ENCODE results near the gene LCP2. TPM values are rescaled to one million over a fixed set of nuclear protein-coding genes. Genes with fewer than 3 reads are reported as not detected.

LCP2 gene
- total and polyA plus RNA-seq, 2 donors (not counting 1 experiment from before 2014, with no cell fraction given) = 11.7 to 13.9 TPM

DNA sequence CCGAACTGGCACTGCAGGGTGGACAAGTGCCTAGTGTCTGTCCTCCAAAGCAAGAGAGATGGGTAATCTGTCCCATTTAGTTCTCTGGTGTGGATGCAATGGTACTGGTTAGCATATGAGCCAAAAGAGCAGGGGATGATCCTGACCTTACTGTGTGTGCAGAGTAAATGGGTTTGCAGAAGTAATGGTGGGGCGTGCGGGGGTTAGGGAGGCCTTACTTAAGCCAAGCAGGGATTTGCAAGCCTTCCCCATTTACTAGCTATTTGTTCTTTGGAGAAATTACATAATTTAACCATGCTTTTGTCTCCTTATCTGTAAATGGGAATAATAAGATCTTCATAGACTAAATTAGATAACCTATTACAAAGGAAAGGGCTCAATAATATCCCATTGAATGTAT, 19.9 kb upstream of the LCP2 start:
- Histone ChIP-seq H3K79me2 (ENCODE audit: control insufficient read depth, insufficient read depth, low read length) (no peaks in the 10 kb centered on the region), H2AFZ (ENCODE audit: insufficient read depth, low read depth, low read length, poor library complexity, severe bottlenecking) (no peak overlapping the region), H3K36me3 (replicated peaks in 1 of 2; ENCODE audit: control extremely low read depth in 1 of 2, control insufficient read depth in 1 of 2, extremely low read depth in 1 of 2, insufficient read depth in 2 of 2, low read length in 1 of 2) (no peaks in the 10 kb centered on the region), H3K4me2 (replicated peaks; ENCODE audit: low read depth, low read length, poor library complexity, severe bottlenecking) (no peak overlapping the region), H3K4me3 (ENCODE audit: control extremely low read depth in 1 of 5, extremely low read depth in 1 of 5, insufficient read depth in 1 of 5, low read depth in 2 of 5, low read length in 4 of 5) (no peak overlapping the region), H4K20me1 (ENCODE audit: control insufficient read depth, insufficient read depth, low read length, poor library complexity, severe bottlenecking) (no peaks in the 10 kb centered on the region), H3K27ac (ENCODE audit: low read length in 2 of 2) (no peak overlapping the region), H3K9me3 (ENCODE audit: control extremely low read depth in 1 of 3, control insufficient read depth in 2 of 3, insufficient read depth in 1 of 3, low read length in 2 of 3) (no peaks in the 10 kb centered on the region), H3K9ac (ENCODE audit: low read length) (no peak overlapping the region), H3K27me3 (replicated peaks in 1 of 4; ENCODE audit: control extremely low read depth in 1 of 4, control insufficient read depth in 3 of 4, insufficient read depth in 4 of 4, low read length in 3 of 4) (no peaks in the 10 kb centered on the region), H3K4me1 (ENCODE audit: control insufficient read depth in 2 of 2, insufficient read depth in 2 of 2, low read length in 2 of 2) (peaks cover 5 to 12% of the 10 kb centered on the region in 2 donors)
- H3K27me3 Mint-ChIP-seq = peaks cover 1% of the 10 kb centered on the region
- POLR2A ChIA-PET = no interaction called here
- intact Hi-C loops (cut with micrococcal nuclease) = no loop called here
- DNase-seq (no peak), ATAC-seq (ENCODE audit: low read depth) (no peak)
- no peak overlapping the region for H3K27ac Mint-ChIP-seq
- TF ChIP-seq, protein P1, sequence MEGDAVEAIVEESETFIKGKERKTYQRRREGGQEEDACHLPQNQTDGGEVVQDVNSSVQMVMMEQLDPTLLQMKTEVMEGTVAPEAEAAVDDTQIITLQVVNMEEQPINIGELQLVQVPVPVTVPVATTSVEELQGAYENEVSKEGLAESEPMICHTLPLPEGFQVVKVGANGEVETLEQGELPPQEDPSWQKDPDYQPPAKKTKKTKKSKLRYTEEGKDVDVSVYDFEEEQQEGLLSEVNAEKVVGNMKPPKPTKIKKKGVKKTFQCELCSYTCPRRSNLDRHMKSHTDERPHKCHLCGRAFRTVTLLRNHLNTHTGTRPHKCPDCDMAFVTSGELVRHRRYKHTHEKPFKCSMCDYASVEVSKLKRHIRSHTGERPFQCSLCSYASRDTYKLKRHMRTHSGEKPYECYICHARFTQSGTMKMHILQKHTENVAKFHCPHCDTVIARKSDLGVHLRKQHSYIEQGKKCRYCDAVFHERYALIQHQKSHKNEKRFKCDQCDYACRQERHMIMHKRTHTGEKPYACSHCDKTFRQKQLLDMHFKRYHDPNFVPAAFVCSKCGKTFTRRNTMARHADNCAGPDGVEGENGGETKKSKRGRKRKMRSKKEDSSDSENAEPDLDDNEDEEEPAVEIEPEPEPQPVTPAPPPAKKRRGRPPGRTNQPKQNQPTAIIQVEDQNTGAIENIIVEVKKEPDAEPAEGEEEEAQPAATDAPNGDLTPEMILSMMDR (IDR thresholded peaks at IDR 0.05) = no peak
- TF ChIP-seq EZH2 (IDR thresholded peaks at IDR 0.05; ENCODE audit: borderline replicate concordance, insufficient read depth, low read depth, low read length, poor library complexity, severe bottlenecking) = no peak
- H3K9me3 Mint-ChIP-seq (ENCODE audit: insufficient read depth) = no peaks in the 10 kb centered on the region
- H3K4me1 Mint-ChIP-seq = peaks cover 7% of the 10 kb centered on the region
- H3K4me3 Mint-ChIP-seq = no peak overlapping the region
- CTCF ChIA-PET = interaction anchor here (1.1 to 2.2 kb wide), 2 partner anchors 43 to 51 kb away, joined by 3 to 5 read pairs; no protein-coding TSS in a partner anchor
- WGBS (ENCODE audit: insufficient coverage) = 100% methylated on average over 1 of the region's 3 CpGs

DNA sequence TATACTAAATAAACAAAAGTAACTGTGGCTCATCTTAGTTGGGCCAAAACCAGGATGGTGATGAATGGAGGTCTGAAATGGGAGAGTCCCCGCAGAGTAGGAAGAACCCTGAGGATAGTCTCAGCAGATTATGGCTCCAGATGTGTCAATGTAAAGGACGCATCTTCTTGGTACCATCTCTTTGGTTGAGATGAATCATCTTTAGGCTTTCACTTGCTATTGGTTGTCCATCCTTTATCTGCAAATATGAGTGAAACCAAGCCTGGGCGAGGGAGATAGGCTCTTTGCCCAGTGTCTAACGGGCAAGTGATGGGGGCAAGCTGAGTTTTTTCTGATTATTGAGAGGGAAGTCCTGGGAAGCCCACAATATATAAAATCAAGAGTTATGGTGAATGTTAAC, 19.4 kb upstream of the LCP2 start:
- Mint-ChIP-seq H3K9me3 (ENCODE audit: insufficient read depth) (no peaks in the 10 kb centered on the region), H3K4me3 (no peak overlapping the region), H3K4me1 (peaks cover 10% of the 10 kb centered on the region), H3K27me3 (peaks cover 7% of the 10 kb centered on the region), H3K27ac (no peak overlapping the region)
- ChIA-PET CTCF (interaction anchor here (1.1 kb wide), 1 partner anchor 43 kb away, joined by 3 read pairs; no protein-coding TSS in a partner anchor), POLR2A (no interaction called here)
- ATAC-seq (ENCODE audit: low read depth) = no peak
- 100% methylated on average over 2 of the region's 4 CpGs for WGBS (ENCODE audit: insufficient coverage)
- Histone ChIP-seq H3K79me2 (ENCODE audit: control insufficient read depth, insufficient read depth, low read length) (no peaks in the 10 kb centered on the region), H3K4me3 (ENCODE audit: control extremely low read depth in 1 of 5, extremely low read depth in 1 of 5, insufficient read depth in 1 of 5, low read depth in 2 of 5, low read length in 4 of 5) (no peak overlapping the region), H3K9ac (ENCODE audit: low read length) (no peak overlapping the region), H3K4me2 (replicated peaks; ENCODE audit: low read depth, low read length, poor library complexity, severe bottlenecking) (no peak overlapping the region), H3K27ac (ENCODE audit: low read length in 2 of 2) (no peak overlapping the region), H3K4me1 (ENCODE audit: control insufficient read depth in 2 of 2, insufficient read depth in 2 of 2, low read length in 2 of 2) (peaks cover 10 to 18% of the 10 kb centered on the region in 2 donors), H3K36me3 (replicated peaks in 1 of 2; ENCODE audit: control extremely low read depth in 1 of 2, control insufficient read depth in 1 of 2, extremely low read depth in 1 of 2, insufficient read depth in 2 of 2, low read length in 1 of 2) (no peaks in the 10 kb centered on the region), H3K9me3 (ENCODE audit: control extremely low read depth in 1 of 3, control insufficient read depth in 2 of 3, insufficient read depth in 1 of 3, low read length in 2 of 3) (no peaks in the 10 kb centered on the region), H4K20me1 (ENCODE audit: control insufficient read depth, insufficient read depth, low read length, poor library complexity, severe bottlenecking) (no peaks in the 10 kb centered on the region), H3K27me3 (replicated peaks in 1 of 4; ENCODE audit: control extremely low read depth in 1 of 4, control insufficient read depth in 3 of 4, insufficient read depth in 4 of 4, low read length in 3 of 4) (peaks cover 0 to 3% (median 0%) of the 10 kb centered on the region in 4 experiments), H2AFZ (ENCODE audit: insufficient read depth, low read depth, low read length, poor library complexity, severe bottlenecking) (no peak overlapping the region)
- intact Hi-C loops (cut with micrococcal nuclease) = no loop called here
- TF ChIP-seq, protein P1 (IDR thresholded peaks at IDR 0.05) = no peak
- TF ChIP-seq EZH2 (IDR thresholded peaks at IDR 0.05; ENCODE audit: borderline replicate concordance, insufficient read depth, low read depth, low read length, poor library complexity, severe bottlenecking) = no peak
- DNase-seq = no peak

All from B cell (primary cell).